Testis (tissue), 3 donors: ENCODE data around the gene CARMIL1. TPM values are rescaled to one million over a fixed set of nuclear protein-coding genes. Genes with fewer than 3 reads are reported as not detected.
"Not testable (repeated sequence)": the region's sequence is repeated elsewhere in the genome, so short reads cannot be mapped to it uniquely, and the experiment has no call there.

Experiments
- DNase-seq: peaks from one replicate; pipeline ENCODE4 v3.0.0-alpha.2; 2019
- H3K27ac ChIP-seq, 2 donors: fragments of 200-600 bp; sonication (generic); one replicate each; pipeline ENCODE4 v1.5.1; 2019
- H3K27me3 ChIP-seq: fragments of 200-600 bp; sonication (generic); one replicate; pipeline ENCODE4 v1.5.1; 2019
- H3K36me3 ChIP-seq: fragments of 200-600 bp; sonication (generic); one replicate; pipeline ENCODE4 v1.5.1; 2017; ENCODE audit warnings: low read depth; ENCODE audit errors: missing control alignments
- H3K4me1 ChIP-seq: fragments of 200-600 bp; sonication (generic); one replicate; pipeline ENCODE4 v1.5.1; 2019
- H3K4me3 ChIP-seq, 2 donors: fragments of 200-600 bp; sonication (generic); one replicate each; pipeline ENCODE4 v1.5.1; 2017 to 2019
- H3K9me3 ChIP-seq: fragments of 200-600 bp; sonication (generic); one replicate; pipeline ENCODE4 v1.5.1; 2017
- POLR2A ChIP-seq: fragments of 450-650 bp; IDR thresholded peaks from one replicate; pipeline ENCODE4 v1.6.1; 2017; ENCODE audit warnings: antibody characterized with exemption, mild to moderate bottlenecking, moderate library complexity
- WGBS, 2 donors: methylation state at CpG; one replicate each; pipeline ENCODE4 v1.1.5; 2018; 5-methylcytosine and 5-hydroxymethylcytosine counted together
- intact Hi-C: fragments of 100-400 bp; cut with DNase I; formaldehyde crosslinking; loops from one replicate; pipeline ENCODE4 v1.15.1; 2023; ENCODE audit warnings: low total_unique reads
- polyA plus RNA-seq: library from polyadenylated mRNA; stranded (reverse); fragments of 350-450 nt; fragmentation: Illumina TruSeq; extraction: RNeasy Lipid Tissue Mini Kit (QIAGEN cat#74804); gene quantifications from one replicate; pipeline ENCODE4 v1.2.3, GENCODE V29; 2014; ENCODE audit warnings: low read depth, low replicate concordance; ENCODE audit not compliant: insufficient read depth
- total RNA-seq, 2 donors: library from RNA; depleted of rRNA; stranded (reverse); fragments of >200 nt; gene quantifications; one replicate each; pipeline ENCODE4 v1.2.3, GENCODE V29; 2016
- TF ChIP-seq, protein P1 (sequence below), 3 experiments: fragments of 450-650 bp in 2 of 3; fragments of 200-600 bp in 1 of 3; sonication (generic) in 1 of 3; IDR thresholded peaks; one replicate each; pipeline ENCODE4 v1.5.1; 2016 to 2019; ENCODE audit warnings: antibody characterized with exemption in 3 of 3, mild to moderate bottlenecking in 2 of 3, moderate library complexity in 1 of 3

Gene CARMIL1
- total and polyA plus RNA-seq, 3 donors from 2014 or later: 39.4 to 120 (median 108) TPM

DNA sequence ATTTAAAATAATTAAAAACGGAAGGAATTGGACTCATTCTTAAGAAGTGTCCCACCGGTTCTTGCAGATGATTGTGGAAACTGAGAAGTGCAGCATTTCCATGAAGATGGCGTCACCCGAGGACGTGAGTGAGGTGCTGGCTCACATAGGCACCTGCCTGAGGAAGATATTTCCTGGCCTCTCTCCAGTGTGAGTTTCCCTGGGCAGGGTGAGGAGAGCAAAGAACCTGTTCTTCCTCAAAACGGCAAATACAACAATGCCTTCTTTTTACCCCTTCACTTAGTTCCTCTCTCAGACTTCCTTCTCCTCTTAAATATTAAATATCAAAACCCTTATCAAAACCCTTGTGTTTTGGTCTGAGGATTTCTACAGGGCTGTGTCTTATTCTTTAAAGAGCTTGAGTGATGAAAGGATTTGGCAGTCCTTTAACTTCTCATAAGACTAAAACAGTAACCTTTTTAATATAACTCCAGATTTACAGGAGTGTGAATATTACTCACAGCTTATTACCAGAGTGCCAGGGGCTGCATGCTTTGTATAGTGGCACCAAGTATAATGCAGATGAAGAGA, 156.3 kb downstream of the CARMIL1 start:
- H3K4me1 ChIP-seq: no peaks in the 10 kb centered on the region
- no peaks in the 10 kb centered on the region for H3K36me3 ChIP-seq
- no peak overlapping the region for H3K27ac ChIP-seq
- no peak for TF ChIP-seq POLR2A
- TF ChIP-seq, protein P1, sequence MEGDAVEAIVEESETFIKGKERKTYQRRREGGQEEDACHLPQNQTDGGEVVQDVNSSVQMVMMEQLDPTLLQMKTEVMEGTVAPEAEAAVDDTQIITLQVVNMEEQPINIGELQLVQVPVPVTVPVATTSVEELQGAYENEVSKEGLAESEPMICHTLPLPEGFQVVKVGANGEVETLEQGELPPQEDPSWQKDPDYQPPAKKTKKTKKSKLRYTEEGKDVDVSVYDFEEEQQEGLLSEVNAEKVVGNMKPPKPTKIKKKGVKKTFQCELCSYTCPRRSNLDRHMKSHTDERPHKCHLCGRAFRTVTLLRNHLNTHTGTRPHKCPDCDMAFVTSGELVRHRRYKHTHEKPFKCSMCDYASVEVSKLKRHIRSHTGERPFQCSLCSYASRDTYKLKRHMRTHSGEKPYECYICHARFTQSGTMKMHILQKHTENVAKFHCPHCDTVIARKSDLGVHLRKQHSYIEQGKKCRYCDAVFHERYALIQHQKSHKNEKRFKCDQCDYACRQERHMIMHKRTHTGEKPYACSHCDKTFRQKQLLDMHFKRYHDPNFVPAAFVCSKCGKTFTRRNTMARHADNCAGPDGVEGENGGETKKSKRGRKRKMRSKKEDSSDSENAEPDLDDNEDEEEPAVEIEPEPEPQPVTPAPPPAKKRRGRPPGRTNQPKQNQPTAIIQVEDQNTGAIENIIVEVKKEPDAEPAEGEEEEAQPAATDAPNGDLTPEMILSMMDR (IDR thresholded peaks at IDR 0.05): no peak
- DNase-seq: no peak
- H3K9me3 ChIP-seq: no peaks in the 10 kb centered on the region
- no peaks in the 10 kb centered on the region for H3K27me3 ChIP-seq
- H3K4me3 ChIP-seq: no peak overlapping the region
- WGBS, 2 donors: 70 to 92% methylated on average over 6 of the region's 6 CpGs
- intact Hi-C loops: no loop called here

DNA sequence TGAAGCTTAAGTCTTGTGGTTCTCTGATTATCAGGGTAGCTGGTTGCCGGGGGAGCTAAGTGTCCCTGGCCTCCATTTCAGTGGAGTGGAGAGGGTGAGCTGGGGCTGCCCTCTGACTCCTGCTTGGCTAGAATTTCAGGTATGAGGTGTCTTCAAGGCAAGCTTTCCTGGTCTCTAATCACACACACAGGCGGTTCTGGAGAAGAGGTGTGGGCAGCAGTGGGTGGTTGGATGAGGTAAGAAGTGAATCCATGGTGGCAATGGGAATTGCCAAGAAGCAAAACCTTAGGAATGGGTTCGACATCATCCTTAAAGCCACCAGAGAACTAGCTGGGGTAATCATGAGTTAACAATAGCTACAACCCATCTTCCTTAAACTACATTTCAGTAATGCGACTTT, 157.6 kb downstream of the CARMIL1 start:
- no peaks in the 10 kb centered on the region for H3K27me3 ChIP-seq
- H3K9me3 ChIP-seq: no peaks in the 10 kb centered on the region
- H3K4me3 ChIP-seq: no peak overlapping the region
- no peak overlapping the region for H3K27ac ChIP-seq
- no peaks in the 10 kb centered on the region for H3K4me1 ChIP-seq
- 91 to 95% methylated on average over 4 of the region's 4 CpGs for WGBS, 2 donors
- DNase-seq: no peak
- intact Hi-C loops: no loop called here
- no peak for TF ChIP-seq POLR2A
- no peaks in the 10 kb centered on the region for H3K36me3 ChIP-seq

DNA sequence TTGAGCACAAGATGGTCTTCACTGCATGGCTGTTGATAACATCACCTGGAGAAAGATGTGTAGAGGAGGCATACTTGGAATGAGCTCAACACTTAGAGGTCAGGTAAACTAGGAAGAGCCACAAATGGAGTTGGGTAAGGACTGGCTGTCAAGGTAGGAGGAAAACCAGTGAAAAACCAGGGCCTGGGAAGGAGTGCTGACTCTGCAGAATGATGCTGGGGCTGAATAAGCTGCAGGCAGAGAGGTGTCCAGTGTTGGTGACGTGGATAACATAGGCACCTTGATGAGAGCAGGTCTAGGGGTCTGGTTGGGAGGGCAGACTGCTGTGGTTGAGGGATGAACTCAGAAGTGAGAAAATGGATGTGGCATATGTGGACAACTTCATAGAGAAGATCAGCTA, 160.2 kb downstream of the CARMIL1 start:
- DNase-seq: no peak
- no peaks in the 10 kb centered on the region for H3K27me3 ChIP-seq
- TF ChIP-seq, protein P1 (IDR thresholded peaks at IDR 0.05): no peak
- no peak for TF ChIP-seq POLR2A
- H3K9me3 ChIP-seq: no peaks in the 10 kb centered on the region
- H3K4me3 ChIP-seq: no peak overlapping the region
- WGBS, 2 donors: 89 to 100% methylated on average over 1 of the region's 1 CpG
- H3K36me3 ChIP-seq: no peaks in the 10 kb centered on the region
- H3K27ac ChIP-seq: no peak overlapping the region
- intact Hi-C loops: no loop called here
- H3K4me1 ChIP-seq: no peaks in the 10 kb centered on the region

DNA sequence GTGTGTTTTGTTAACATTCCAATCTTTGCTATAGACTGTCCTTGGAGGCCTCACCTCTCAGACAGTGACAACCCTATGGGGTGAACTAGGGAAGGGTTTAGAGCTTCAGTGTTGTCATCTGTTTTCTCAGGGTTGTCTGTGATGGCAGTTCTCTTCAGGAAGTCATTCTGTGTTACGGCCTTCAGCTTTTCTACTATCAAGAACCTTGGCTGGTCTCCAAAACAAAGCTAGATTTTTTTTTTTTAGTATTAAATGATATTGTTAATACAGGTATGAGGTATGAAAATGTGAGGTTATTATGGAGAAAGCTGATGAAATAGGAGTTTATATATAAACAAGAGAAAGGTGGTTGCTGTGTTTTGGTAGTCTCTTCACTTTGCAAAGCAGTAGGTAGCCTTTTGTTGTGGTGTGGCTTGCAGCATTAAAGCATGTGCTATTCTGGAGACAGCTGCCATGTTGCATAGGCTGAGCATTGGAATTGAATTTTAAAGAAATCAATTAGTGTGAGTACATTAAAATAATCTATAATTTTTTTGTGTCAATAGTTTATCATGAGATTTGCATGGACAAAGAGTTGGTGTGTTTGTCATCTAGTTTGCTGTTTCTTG, 162.6 kb downstream of the CARMIL1 start:
- no peak for DNase-seq
- no peak for TF ChIP-seq POLR2A
- TF ChIP-seq, protein P1 (IDR thresholded peaks at IDR 0.05): no peak
- H3K4me1 ChIP-seq: no peaks in the 10 kb centered on the region
- H3K4me3 ChIP-seq: no peak overlapping the region
- no peaks in the 10 kb centered on the region for H3K36me3 ChIP-seq
- no peaks in the 10 kb centered on the region for H3K27me3 ChIP-seq
- no peak overlapping the region for H3K27ac ChIP-seq
- WGBS, 2 donors: 27 to 48% methylated on average over 1 of the region's 1 CpG
- H3K9me3 ChIP-seq: no peaks in the 10 kb centered on the region
- intact Hi-C loops: no loop called here

DNA sequence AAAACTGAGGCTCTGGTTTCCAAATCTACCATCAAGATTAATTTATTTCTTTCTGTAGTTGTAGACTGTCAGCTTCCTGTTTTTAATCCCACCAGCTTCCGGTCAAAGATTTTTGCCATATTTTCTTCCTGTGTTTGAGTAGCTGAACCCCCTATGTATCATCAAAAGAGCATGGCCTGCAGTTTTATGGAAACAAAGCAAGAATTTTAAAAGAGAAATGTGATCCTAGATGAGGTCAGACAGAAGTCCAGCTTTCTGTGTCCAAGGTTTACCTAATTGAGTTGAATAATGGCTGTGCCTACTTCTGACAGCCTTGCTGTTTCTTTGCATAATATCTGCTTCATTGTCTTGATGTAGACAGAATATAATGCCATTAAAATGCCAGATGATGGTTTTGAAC, 163.7 kb downstream of the CARMIL1 start:
- 73 to 84% methylated on average over 1 of the region's 1 CpG for WGBS, 2 donors

DNA sequence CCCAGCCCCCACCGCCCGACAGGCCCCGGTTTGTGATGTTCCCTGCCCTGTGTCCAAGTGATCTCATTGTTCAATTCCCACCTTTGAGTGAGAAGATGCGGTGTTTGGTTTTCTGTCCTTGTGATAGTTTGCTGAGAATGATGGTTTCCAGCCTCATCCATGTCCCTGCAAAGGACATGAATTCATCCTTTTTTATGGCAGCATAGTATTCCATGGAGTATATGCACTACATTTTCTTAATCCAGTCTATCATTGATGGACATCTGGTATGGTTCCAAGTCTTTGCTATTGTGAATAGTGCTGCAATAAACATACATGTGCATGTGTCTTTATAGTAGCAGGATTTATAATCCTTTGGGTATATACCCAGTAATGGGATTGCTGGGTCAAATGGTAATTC, 165.3 kb downstream of the CARMIL1 start:
- H3K4me1 ChIP-seq, H3K27me3 ChIP-seq, H3K27ac ChIP-seq, intact Hi-C loops, H3K4me3 ChIP-seq, H3K36me3 ChIP-seq, DNase-seq, H3K9me3 ChIP-seq: not testable (repeated sequence)
- WGBS, 2 donors: 79 to 90% methylated on average over 4 of the region's 4 CpGs

More for the DNA sequence above, 163.7 kb downstream of the CARMIL1 start:
- H3K27ac ChIP-seq: no peak overlapping the region
- no peak for DNase-seq
- no peak for TF ChIP-seq POLR2A
- TF ChIP-seq, protein P1 (IDR thresholded peaks at IDR 0.05): no peak
- no peaks in the 10 kb centered on the region for H3K27me3 ChIP-seq
- H3K9me3 ChIP-seq: no peaks in the 10 kb centered on the region
- no peaks in the 10 kb centered on the region for H3K4me1 ChIP-seq
- H3K36me3 ChIP-seq: no peaks in the 10 kb centered on the region
- intact Hi-C loops: no loop called here
- no peak overlapping the region for H3K4me3 ChIP-seq
